ENCODE data around the gene C2orf72.
"Not testable (repeated sequence)": the region's sequence is repeated elsewhere in the genome, so short reads cannot be mapped to it uniquely, and the experiment has no call there.

The C2orf72 gene

DNA sequence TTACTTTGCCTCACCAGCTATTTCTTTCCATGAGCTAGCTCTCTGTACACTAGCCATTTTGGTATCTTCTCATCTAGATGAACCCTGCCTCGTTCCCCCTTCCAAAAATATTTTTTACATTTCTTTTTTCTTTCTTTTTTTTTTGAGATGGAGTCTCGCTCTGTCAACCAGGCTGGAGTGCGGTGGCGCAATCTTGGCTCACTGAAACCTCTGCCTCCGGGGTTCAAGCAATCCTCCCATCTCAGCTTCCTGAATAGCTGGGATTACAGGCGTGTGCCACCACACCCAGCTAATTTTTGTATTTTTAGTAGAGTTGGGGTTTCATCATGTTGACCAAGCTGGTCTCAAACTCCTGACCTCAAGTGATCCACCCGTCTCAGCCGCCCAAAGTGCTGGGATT, 30.2 kb downstream of the C2orf72 start:
- H3K4me3 ChIP-seq (ENCODE audit: insufficient read depth, low read depth, low read length); H3K27me3 ChIP-seq (ENCODE audit: control insufficient read depth, insufficient read depth, low read length, poor library complexity, severe bottlenecking); H3K27ac ChIP-seq (ENCODE audit: insufficient read depth, low read depth, low read length, poor library complexity, severe bottlenecking); H3K9me3 ChIP-seq (ENCODE audit: control insufficient read depth, low read length); H3K4me1 ChIP-seq (ENCODE audit: control insufficient read depth, insufficient read depth, low read length): not testable (repeated sequence)
- peaks cover 36% of the 10 kb centered on the region for H3K36me3 ChIP-seq (ENCODE audit: control insufficient read depth, insufficient read depth, low read length)
- 87 to 90% methylated on average over 8 of the region's 8 CpGs for WGBS, 2 experiments

DNA sequence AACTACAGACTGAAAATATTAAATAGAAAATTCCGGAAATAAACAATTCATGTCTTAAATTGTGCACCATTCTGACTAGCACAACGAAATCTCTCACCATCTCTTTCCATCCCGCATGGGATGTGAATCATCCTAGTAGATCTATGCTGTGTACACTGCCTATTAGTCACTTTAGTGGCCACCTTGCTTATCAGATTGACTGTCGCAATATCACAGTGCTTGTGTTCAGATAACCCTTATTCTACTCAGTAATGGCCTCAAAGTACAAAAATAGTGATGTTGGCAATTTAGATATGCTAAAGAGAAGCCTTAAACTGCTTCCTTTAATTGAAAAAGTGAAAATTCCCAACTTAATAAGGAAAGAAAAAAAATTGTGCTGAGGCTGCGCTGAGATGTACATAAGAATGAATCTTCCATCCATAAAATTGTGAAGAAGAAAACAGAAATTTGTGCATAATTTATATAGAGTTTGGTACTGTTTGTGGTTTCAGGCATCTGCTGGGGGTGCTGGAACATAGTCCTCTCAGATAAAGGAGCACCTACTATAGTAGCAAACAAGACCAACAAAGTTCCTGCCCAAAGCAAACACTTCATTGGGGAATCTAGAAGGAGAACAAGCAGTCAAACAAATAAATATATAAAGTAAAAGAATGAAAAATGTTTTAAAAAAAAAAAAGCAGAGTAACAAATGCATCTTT, 31.4 kb downstream of the C2orf72 start:
- WGBS, 2 experiments, result 91 to 97% methylated on average over 4 to 5 of the region's 5 CpGs
- H3K27me3 ChIP-seq (ENCODE audit: control insufficient read depth, insufficient read depth, low read length, poor library complexity, severe bottlenecking), result no peaks in the 10 kb centered on the region
- no peaks in the 10 kb centered on the region for H3K9me3 ChIP-seq (ENCODE audit: control insufficient read depth, low read length)
- no peak overlapping the region for H3K27ac ChIP-seq (ENCODE audit: insufficient read depth, low read depth, low read length, poor library complexity, severe bottlenecking)
- no peak overlapping the region for H3K4me3 ChIP-seq (ENCODE audit: insufficient read depth, low read depth, low read length)
- peaks cover 36% of the 10 kb centered on the region for H3K36me3 ChIP-seq (ENCODE audit: control insufficient read depth, insufficient read depth, low read length)
- H3K4me1 ChIP-seq (ENCODE audit: control insufficient read depth, insufficient read depth, low read length), result no peaks in the 10 kb centered on the region

DNA sequence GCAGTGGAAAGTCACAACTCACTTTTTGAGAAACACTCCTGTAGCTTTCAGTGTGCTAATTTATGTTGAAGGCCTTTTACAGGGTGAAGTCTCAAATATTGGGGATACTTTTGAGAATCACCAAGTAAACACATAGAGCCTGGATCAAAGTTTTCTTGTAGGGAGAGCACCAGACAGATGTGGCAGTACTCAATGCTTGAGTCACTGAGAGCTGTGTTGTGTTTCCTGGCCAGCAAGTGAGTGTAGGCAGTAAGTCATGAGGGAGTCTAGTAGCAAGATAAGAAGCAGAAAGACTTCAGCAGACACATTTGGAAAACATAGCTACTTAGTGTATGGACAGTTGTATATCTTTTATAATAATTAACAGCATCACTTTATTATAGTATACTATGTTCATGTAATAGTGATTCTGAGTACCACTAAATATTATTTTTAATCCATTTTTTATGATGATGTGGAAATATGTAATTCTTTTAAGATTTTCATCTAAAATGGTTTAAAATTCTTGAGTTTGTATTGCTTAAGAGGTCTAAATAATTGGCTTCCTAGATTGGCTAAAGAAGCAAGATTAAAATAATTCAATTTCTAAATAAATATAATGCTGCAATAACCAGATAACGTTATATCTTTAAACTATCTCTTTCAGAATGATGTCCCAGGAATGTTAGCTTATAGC, 32.2 kb downstream of the C2orf72 start:
- 100% methylated on average over 1 of the region's 1 CpG for WGBS, 2 experiments
- H3K36me3 ChIP-seq (ENCODE audit: control insufficient read depth, insufficient read depth, low read length), result peaks cover 30% of the 10 kb centered on the region

DNA sequence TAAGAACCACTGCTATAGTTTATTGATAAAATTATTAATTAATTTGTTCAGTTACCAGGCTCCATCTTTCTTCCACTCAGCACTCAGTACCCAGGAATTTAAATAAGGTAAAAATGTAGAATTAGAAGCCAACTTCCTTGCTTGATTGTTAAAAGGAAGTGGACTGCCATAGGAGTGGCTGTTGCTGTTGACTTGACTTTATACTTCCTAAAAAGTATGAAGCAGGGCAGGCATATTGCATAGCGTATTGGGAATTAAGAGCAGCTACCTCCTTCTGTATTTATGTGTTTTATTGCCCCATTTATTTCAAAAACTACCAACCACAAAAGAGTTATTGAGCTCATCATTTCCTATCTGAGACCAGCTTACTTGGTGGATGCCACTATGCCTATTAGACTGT, 47.2 kb downstream of the C2orf72 start:
- Histone ChIP-seq H3K36me3 (ENCODE audit: control insufficient read depth, insufficient read depth, low read length) (peaks cover 51% of the 10 kb centered on the region), H3K27ac (ENCODE audit: insufficient read depth, low read depth, low read length, poor library complexity, severe bottlenecking) (no peak overlapping the region), H3K9me3 (ENCODE audit: control insufficient read depth, low read length) (no peaks in the 10 kb centered on the region), H3K27me3 (ENCODE audit: control insufficient read depth, insufficient read depth, low read length, poor library complexity, severe bottlenecking) (no peaks in the 10 kb centered on the region), H3K4me3 (ENCODE audit: insufficient read depth, low read depth, low read length) (no peak overlapping the region), H3K4me1 (ENCODE audit: control insufficient read depth, insufficient read depth, low read length) (no peaks in the 10 kb centered on the region)
- WGBS, 2 experiments, result 80 to 88% methylated on average over 1 of the region's 1 CpG

More for the DNA sequence above, 32.2 kb downstream of the C2orf72 start:
- Histone ChIP-seq H3K4me3 (ENCODE audit: insufficient read depth, low read depth, low read length) (no peak overlapping the region), H3K27me3 (ENCODE audit: control insufficient read depth, insufficient read depth, low read length, poor library complexity, severe bottlenecking) (no peaks in the 10 kb centered on the region), H3K4me1 (ENCODE audit: control insufficient read depth, insufficient read depth, low read length) (no peaks in the 10 kb centered on the region), H3K27ac (ENCODE audit: insufficient read depth, low read depth, low read length, poor library complexity, severe bottlenecking) (no peak overlapping the region), H3K9me3 (ENCODE audit: control insufficient read depth, low read length) (no peaks in the 10 kb centered on the region)

GRCh38 chr2:231088754-231089153, 51.4 kb downstream of the C2orf72 start:
- Histone ChIP-seq H3K9me3 (ENCODE audit: control insufficient read depth, low read length) (no peaks in the 10 kb centered on the region), H3K4me3 (ENCODE audit: insufficient read depth, low read depth, low read length) (no peak overlapping the region), H3K27me3 (ENCODE audit: control insufficient read depth, insufficient read depth, low read length, poor library complexity, severe bottlenecking) (no peaks in the 10 kb centered on the region), H3K27ac (ENCODE audit: insufficient read depth, low read depth, low read length, poor library complexity, severe bottlenecking) (no peak overlapping the region), H3K4me1 (ENCODE audit: control insufficient read depth, insufficient read depth, low read length) (no peaks in the 10 kb centered on the region), H3K36me3 (ENCODE audit: control insufficient read depth, insufficient read depth, low read length) (peaks cover 24% of the 10 kb centered on the region)
- 92 to 97% methylated on average over 4 of the region's 4 CpGs for WGBS, 2 experiments

GRCh38 chr2:231093933-231094332, 56.6 kb downstream of the C2orf72 start:
- peaks cover 5% of the 10 kb centered on the region for H3K36me3 ChIP-seq (ENCODE audit: control insufficient read depth, insufficient read depth, low read length)
- no peak overlapping the region for H3K27ac ChIP-seq (ENCODE audit: insufficient read depth, low read depth, low read length, poor library complexity, severe bottlenecking)
- WGBS, 2 experiments, result 92 to 95% methylated on average over 5 of the region's 5 CpGs
- H3K4me3 ChIP-seq (ENCODE audit: insufficient read depth, low read depth, low read length), result no peak overlapping the region
- H3K27me3 ChIP-seq (ENCODE audit: control insufficient read depth, insufficient read depth, low read length, poor library complexity, severe bottlenecking), result no peaks in the 10 kb centered on the region
- no peaks in the 10 kb centered on the region for H3K9me3 ChIP-seq (ENCODE audit: control insufficient read depth, low read length)
- no peaks in the 10 kb centered on the region for H3K4me1 ChIP-seq (ENCODE audit: control insufficient read depth, insufficient read depth, low read length)

DNA sequence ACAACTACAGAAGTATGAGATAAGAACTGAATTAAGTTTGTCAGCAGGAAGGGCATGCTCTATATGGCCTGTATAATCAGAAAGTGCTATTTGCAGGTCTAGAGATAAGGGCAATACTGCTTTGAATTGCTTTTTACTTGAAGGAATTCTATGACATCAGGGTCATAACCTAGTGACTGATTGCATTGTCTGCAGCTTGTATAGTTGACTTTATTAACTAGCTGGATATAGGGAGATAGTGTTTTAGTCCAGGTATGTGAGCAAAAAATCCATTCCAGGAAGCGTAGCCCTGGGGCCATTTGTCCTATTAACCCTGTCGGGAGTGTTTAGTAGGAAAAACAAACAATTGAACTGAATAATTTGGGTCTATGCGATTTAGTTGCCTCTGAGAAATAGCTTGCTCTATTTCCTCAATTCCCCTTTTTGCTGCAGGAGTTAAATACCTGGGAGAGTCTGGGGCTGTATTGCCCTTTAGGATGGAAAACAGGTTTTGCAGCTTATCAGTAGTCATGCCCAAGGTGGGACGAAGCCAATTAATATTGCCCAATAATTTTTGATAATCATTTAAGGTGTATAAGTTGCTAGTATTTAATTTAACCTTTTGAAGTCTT, 57.5 kb downstream of the C2orf72 start:
- no peaks in the 10 kb centered on the region for H3K4me1 ChIP-seq (ENCODE audit: control insufficient read depth, insufficient read depth, low read length)

More for the DNA sequence above, 57.5 kb downstream of the C2orf72 start:
- peaks cover 10% of the 10 kb centered on the region for H3K36me3 ChIP-seq (ENCODE audit: control insufficient read depth, insufficient read depth, low read length)
- H3K27me3 ChIP-seq (ENCODE audit: control insufficient read depth, insufficient read depth, low read length, poor library complexity, severe bottlenecking), result no peaks in the 10 kb centered on the region
- WGBS, 2 experiments, result 95 to 98% methylated on average over 3 to 4 of the region's 4 CpGs
- no peak overlapping the region for H3K27ac ChIP-seq (ENCODE audit: insufficient read depth, low read depth, low read length, poor library complexity, severe bottlenecking)
- H3K4me3 ChIP-seq (ENCODE audit: insufficient read depth, low read depth, low read length), result no peak overlapping the region
- no peaks in the 10 kb centered on the region for H3K9me3 ChIP-seq (ENCODE audit: control insufficient read depth, low read length)
